Liver (tissue), 3 donors: ENCODE measurements around the gene AHI1.

Experiments used
- RAD21 ChIP-seq, 2 donors: IDR thresholded peaks; 2 replicates each; pipeline ENCODE4 v1.6.1; 2016; ENCODE audit warnings: antibody characterized with exemption in 2 of 2, mild to moderate bottlenecking in 2 of 2
- RXRA ChIP-seq, 2 donors: IDR thresholded peaks; 2 replicates each; pipeline ENCODE4 v1.6.1; 2017 to 2018; ENCODE audit warnings: antibody characterized with exemption in 2 of 2, mild to moderate bottlenecking in 1 of 2
- TF ChIP-seq, protein P1 (sequence below): fragments of 150-350 bp; IDR thresholded peaks from 2 replicates; pipeline ENCODE4 v1.5.1; 2017; ENCODE audit warnings: improper control_type of control experiment, low read depth, low read length; ENCODE audit not compliant: missing input control
- TF ChIP-seq, protein P2 (sequence below): IDR thresholded peaks from 2 replicates; pipeline ENCODE4 v1.6.1; 2016; ENCODE audit warnings: antibody characterized with exemption, mild to moderate bottlenecking
- donor health status: healthy.
- donor health status: healthy.

DNA sequence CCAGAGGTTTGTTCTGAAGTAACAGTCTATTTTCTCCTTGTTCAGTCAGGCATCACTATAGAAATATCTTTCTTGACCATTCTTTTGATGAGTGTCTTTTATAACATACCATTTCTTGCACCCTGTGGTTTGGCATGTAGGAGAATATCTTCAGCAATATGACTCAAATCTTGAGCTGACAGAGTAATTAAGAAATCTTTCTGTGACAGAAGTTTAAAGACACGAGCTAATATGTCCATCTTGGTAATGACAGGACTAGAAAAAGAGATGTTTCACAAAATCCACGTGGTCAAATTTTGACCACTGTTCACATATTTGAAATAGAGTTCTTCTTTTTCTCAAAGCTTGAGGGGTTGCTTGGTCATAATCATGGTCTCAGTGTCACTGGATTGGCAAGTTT, 166.5 kb downstream of the AHI1 start:
- TF ChIP-seq RAD21 (IDR thresholded peaks at IDR 0.05) (no peak), RXRA (IDR thresholded peaks at IDR 0.05) (no peak)
- TF ChIP-seq, protein P1, sequence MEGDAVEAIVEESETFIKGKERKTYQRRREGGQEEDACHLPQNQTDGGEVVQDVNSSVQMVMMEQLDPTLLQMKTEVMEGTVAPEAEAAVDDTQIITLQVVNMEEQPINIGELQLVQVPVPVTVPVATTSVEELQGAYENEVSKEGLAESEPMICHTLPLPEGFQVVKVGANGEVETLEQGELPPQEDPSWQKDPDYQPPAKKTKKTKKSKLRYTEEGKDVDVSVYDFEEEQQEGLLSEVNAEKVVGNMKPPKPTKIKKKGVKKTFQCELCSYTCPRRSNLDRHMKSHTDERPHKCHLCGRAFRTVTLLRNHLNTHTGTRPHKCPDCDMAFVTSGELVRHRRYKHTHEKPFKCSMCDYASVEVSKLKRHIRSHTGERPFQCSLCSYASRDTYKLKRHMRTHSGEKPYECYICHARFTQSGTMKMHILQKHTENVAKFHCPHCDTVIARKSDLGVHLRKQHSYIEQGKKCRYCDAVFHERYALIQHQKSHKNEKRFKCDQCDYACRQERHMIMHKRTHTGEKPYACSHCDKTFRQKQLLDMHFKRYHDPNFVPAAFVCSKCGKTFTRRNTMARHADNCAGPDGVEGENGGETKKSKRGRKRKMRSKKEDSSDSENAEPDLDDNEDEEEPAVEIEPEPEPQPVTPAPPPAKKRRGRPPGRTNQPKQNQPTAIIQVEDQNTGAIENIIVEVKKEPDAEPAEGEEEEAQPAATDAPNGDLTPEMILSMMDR, result no peak
- TF ChIP-seq, protein P2, sequence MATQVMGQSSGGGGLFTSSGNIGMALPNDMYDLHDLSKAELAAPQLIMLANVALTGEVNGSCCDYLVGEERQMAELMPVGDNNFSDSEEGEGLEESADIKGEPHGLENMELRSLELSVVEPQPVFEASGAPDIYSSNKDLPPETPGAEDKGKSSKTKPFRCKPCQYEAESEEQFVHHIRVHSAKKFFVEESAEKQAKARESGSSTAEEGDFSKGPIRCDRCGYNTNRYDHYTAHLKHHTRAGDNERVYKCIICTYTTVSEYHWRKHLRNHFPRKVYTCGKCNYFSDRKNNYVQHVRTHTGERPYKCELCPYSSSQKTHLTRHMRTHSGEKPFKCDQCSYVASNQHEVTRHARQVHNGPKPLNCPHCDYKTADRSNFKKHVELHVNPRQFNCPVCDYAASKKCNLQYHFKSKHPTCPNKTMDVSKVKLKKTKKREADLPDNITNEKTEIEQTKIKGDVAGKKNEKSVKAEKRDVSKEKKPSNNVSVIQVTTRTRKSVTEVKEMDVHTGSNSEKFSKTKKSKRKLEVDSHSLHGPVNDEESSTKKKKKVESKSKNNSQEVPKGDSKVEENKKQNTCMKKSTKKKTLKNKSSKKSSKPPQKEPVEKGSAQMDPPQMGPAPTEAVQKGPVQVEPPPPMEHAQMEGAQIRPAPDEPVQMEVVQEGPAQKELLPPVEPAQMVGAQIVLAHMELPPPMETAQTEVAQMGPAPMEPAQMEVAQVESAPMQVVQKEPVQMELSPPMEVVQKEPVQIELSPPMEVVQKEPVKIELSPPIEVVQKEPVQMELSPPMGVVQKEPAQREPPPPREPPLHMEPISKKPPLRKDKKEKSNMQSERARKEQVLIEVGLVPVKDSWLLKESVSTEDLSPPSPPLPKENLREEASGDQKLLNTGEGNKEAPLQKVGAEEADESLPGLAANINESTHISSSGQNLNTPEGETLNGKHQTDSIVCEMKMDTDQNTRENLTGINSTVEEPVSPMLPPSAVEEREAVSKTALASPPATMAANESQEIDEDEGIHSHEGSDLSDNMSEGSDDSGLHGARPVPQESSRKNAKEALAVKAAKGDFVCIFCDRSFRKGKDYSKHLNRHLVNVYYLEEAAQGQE, result no peak
